AG08396 (cell line): ENCODE results near the gene GIPR.
"Not testable (repeated sequence)": the region's sequence is repeated elsewhere in the genome, so short reads cannot be mapped to it uniquely, and the experiment has no call there.

Source experiments
- DNase-seq: peaks from one replicate; pipeline ENCODE4 v3.0.0; 2012; ENCODE audit warnings: low spot score, mixed read lengths

The GIPR gene, protein sequence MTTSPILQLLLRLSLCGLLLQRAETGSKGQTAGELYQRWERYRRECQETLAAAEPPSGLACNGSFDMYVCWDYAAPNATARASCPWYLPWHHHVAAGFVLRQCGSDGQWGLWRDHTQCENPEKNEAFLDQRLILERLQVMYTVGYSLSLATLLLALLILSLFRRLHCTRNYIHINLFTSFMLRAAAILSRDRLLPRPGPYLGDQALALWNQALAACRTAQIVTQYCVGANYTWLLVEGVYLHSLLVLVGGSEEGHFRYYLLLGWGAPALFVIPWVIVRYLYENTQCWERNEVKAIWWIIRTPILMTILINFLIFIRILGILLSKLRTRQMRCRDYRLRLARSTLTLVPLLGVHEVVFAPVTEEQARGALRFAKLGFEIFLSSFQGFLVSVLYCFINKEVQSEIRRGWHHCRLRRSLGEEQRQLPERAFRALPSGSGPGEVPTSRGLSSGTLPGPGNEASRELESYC

DNA sequence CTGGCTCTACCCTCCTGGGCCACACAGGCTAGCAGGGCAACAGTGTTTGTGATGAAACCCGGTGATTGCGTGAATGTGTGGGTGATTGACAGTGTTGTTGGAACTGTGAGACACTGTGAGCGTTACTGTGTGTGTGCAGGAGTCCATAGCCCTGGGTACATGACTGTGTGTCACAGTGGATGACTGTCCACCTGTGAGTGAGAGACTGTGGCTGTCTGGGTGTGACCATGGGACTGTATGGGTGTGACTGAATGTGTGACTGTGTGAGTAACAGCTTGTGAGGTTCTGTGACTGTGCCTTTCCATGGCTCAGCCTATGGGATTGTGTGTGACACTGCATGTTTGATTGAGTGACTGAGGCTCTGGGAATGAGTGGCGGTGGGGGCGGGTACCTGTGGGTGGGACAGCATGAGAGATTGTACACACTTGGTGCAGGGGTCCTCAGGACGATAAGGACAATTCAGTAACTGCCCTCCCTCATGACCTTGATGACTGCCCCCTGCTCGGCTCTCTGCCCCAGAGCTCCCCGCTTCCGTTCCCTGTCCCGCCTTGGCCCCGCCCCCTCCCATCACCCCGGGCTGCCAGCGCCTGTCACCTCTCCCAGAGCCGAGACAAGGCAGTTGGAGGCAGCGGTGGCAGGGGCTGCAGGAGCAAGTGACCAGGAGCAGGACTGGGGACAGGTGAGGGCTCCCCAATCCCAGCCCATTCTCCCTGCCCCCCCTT is at the start of gene GIPR:
GIPR (plus strand) TSS at position 602 of the 722 bp plus-strand sequence. CDS start 1,300 bp downstream, outside the sequence.
- DNase-seq: peak; percentile 57

DNA sequence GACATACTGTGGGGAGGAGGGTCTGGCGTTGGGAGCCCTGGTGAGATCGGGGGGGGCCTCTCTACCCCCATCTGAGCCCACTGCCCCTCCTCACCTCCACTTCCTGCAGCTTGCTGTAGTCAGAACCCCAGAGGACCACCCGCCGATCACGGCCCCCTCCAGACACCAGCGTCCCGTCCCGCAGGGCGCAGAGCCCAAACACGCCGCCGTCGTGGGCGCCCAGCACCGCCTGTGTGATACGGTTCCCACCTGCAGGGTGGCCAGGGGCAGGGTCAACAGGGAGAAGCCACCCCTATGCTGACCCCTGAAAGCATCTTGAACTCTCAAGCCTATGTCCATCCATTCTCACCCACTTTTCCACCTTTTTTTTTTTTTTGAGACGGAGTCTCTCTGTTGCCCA is 46.6 kb upstream of the GIPR start:
- no peak for DNase-seq

DNA sequence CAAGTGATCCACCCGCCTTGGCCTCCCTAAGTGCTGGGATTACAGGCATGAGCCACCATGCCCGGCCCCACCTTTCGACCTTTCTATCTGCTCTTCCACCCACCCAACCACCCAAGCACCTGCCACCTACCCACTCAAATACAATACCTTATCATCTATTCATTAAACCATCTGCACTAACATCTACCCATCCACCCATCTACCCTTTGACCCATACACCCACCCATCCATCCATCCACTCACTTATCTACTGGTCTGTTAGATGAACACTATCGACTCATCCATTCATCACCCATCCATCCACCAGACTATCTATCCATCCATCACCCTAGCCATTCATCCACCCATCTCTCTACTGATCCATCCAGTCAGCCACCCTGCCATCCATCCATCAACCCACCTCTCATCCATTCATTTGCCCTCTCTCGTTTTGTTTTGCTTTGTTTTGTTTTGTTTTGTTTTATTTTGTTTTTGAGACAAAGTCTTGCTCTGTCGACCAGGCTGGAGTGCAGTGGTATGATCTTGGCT is 46.0 kb upstream of the GIPR start:
- no peak for DNase-seq

DNA sequence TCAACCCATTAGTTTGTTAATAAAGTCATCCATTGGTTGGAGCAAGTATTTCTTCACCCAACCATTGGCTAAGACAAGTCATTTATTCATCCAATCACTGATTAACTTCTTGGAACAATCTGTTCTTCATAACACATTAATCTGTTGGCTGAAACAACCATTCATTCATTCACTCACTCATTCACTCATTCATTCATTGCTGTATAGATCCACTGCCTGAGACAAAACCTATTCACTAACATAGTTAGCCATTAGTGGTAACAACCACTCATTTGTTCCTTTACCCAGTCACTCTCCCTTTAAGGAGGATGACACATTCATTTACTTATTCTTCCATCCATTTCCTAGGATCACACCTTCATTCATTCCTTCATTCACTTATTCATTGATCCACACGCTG is 44.0 kb upstream of the GIPR start:
- no peak for DNase-seq

DNA sequence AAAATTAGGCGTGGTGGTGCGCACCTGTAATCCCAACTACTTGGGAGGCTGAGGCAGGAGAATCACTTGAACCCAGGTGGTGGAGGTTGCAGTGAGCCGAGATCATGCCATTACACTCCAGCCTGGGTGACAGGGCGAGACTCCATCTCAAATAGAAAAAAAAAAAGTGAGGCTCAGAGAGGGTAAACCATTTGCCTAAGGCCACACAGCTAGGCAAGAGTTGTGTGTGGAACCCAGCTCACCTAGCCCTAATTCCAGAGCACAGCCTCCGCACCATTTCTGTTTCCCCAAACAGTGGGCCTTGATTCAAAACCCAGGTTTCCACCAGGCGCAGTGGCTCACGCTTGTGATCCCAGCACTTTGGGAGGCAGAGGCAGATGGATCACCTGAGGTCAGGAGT is 39.8 kb upstream of the GIPR start:
- DNase-seq: not testable (repeated sequence)

DNA sequence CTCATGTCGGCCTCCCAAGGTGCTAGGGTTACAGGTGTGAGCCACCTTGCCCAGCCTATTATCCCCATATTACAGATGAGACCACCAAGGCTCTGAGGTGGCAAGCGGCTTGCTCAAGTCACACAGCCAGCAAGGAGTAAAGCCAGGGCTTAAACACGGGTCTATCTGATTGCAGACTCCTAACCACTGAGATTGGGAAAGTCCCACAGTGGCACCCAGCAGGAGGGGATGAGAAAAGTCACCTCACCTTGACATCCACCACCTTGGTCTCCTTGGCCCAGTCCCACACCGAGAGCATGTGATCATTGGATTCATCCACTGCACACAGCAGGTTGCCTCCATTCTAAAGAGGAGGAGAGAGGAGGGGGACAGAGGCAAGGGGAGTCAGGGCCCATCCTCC is 38.3 kb upstream of the GIPR start:
- DNase-seq: no peak

DNA sequence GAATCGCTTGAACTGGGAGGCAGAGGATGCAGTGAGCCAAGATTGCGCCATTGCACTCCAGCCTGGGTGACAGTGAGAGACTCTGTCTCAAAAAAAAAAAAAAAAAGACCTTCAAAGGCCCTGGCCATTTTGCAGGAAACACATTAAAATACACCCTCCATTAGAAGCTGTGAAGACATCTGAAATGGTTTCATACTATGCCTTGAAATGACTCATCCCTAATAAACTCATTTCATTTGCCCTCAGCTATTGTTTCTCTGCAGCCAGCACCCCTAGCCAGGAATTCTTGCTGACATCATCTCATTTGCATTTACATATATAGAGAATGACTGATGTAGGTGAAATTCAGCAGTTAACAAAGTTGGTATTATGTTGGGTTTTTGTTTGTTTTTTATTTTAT is 37.6 kb upstream of the GIPR start:
- peak; percentile 82 for DNase-seq

DNA sequence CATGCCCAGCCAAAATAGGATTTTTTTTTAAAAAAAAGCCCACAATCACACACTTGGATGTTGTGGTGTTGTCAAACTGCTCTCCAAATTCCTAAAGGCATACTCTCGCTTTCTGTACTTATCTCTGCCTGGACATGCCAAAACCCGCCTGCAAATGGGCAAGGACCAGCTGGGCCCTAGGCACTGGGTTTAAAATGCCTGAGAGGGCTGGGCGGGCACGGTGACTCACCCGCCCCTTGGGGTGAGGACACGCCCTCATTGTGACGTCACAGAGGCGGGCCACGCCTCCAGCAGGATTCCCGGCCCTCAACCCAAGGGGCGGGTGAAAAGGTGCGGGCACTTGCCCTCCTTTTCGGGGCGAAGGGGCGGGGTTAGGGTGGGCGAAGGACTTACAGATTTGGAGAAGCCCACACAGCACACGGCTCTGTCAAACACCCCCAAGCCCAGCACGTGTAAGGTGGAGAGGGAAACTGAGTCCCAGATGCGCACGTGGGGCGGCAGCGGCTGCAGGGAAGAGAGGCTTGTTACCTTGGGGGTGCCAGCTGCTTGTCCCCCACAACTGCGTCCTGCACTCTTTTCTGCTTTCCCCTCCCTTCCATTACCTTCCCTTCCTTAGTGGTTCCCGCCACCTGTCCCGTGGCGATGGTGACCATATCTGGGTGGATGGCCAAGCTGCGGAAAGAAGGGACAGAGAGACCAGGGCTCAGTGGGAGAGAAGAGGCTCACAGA is 35.4 kb upstream of the GIPR start:
- peak; percentile 96 for DNase-seq

DNA sequence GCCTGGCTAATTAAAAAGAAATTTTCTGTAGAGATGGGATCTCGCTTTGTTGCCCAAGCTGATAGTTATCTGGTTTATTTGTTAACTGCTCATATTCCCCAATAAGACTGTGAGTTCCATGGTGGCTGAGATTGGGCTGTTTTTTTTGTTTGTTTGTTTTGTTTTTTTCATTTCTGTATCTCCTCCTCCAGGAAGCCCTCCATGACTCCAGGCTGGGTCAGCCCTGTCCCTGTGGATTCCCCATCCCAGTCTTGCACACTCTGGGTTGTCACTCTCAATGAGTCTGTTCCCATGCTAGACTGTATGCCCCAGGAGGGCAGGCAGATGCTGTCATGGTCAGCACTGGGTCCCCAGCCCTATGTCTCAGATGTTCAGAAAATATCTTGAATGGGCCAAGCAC is 31.7 kb upstream of the GIPR start:
- DNase-seq: no peak

DNA sequence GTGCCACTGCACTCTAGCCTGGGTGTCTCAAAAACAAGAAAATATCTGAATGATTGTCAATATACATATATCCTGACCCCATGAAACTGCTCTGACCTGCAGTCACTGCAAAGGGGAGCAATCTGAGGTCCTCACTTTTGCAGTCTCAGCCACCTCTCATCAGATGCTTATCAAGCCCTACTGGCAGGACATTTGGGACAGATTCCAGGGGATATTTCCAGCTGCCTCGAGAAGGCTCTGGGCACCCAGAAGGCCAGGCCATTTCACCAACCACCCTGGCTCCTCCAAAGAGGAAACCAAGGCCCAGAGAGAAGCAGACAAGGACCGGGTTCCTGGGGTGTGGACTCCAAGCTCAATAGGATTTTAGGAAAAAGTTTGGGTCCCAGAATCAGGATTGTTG is 31.1 kb upstream of the GIPR start:
- DNase-seq: no peak

DNA sequence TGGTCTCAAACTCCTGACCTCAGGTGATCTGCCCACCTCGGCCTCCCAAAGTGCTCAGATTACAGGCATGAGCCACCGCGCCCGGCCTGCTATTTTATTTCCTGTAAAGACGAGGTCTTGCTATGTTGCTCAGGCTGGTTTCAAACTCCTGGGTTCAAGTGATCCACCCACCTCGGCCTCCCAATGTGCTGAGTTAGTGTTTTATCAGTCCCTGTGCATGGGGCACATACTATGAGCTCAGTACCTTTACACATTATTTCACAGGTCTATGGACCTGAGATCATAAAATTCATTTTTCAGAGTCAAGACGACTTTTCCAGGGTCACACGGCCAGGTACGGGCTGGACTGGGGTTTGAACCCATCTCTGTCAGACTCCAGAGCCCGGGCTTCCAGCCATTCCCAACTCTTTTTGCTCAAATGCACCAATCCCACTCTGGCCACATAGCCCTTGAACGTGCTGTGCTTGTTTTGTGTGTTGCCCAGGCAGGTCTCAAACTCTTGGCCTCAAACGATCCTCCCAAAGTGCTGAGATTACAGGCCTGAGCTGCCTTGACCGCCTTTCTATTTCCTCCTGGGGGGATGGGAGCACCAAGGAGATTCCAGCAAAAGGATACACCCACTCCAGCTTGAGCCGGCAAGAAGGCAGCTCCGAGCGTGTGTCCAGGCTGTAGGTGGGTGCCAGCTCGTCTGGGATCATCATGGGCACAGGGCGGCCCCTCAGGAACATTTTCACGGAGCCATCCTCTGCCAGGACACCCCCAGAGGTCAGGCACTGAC is 29.9 kb upstream of the GIPR start:
- peak; percentile 69 for DNase-seq

DNA sequence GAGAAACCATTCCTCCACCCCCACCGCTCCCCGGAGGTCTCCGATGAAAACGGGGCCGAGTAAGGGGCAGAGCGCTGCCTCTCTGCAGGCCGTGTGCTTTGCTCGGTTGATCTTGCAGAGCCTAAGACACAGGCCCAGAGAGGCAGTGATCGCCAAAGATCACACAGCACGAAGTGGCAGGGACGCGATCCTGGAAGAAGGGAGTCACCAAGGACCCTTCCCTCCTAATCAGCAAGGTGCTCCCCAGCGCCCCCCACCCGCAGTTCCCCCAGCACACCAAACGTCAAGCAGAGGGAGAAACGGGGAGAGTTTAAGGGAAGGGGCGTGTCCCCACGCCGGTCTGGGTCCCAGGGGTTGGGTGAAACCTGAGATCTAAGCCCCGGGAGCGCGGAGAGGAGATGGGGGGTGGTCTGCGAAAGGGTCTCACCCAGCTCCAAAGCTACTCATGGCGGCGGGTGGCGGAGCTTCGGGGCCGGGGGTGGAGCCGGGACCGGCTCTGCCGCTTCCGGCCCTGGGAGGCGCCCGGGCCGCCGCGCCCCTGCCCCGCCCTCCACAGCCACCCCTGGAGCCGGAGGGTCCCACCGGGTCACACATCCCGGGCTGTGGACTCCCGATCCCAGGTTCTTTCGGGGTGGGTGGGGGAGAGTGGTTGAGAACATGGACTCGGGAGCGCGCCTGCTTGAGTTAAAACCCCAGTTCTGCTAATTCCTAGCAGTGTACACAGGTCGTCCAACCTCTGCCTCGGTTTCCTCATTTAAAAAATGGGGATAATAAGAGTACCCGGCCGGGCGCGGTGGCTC is 28.9 kb upstream of the GIPR start, which contains the start of gene EML2:
EML2 (minus strand) TSS at position 468 of the 800 bp plus-strand sequence; CDS start at position 447, 21 bp downstream.
- DNase-seq: peak; percentile 76

DNA sequence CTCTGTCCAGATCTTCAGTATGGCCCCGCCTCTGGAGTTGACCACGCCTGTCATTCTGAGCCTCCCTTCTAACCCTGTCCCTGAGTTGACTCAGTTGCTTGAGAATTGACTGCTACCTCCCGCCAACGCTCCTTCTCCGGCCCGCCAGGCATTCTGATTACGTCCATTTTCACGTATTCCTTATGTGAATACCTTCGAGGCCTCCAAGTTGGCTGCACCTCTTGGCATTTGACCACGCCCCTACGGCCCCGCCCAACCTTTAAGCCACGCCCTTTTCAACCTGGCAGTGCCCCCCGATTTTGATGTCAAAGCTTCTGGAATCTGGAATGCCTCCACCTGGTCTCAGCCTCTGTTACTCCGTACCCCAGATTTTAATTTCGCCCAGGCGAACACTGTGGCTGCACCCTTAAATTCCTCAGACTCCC is 27.2 kb upstream of the GIPR start:
- no peak for DNase-seq

DNA sequence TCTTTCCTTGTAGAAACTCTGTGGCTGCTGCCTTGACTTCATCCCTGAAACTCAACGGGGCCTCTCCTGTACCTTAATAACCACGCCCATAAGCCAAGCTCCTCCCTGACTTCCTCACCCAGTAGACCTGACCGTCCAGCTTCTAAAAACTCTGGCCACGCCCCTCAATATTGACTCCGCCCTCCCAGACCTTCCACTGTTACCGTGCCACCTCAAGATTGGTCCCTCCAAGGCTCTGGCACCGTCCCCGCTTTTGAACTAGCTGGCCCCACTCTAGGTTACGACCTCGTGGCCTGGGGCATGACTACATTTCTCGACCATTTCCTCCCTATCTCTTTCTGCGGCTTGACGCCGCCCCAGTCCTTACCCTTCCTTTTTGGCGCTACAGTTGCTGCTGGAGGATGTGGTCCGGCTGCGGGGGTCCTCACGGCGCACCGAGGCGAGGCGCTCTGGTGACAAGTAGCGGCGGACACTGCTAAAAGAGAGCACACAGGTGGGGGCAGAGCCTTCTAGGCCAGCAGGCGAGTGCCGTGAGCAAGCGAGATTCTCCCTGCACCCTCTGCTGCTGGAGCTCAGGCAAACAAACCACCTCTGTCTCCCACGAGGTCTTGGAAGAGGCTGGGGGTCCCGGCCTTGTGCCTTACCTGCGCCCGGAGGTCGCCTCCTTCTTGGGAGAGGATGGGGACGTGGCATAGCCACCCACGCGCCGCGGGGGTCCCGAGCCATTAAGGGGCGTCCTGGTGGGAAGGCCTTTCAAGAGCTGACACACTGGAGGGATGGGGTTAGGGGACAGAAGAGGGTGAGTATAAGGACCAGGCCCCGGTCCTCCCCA is 26.5 kb upstream of the GIPR start:
- peak; percentile 81 for DNase-seq

DNA sequence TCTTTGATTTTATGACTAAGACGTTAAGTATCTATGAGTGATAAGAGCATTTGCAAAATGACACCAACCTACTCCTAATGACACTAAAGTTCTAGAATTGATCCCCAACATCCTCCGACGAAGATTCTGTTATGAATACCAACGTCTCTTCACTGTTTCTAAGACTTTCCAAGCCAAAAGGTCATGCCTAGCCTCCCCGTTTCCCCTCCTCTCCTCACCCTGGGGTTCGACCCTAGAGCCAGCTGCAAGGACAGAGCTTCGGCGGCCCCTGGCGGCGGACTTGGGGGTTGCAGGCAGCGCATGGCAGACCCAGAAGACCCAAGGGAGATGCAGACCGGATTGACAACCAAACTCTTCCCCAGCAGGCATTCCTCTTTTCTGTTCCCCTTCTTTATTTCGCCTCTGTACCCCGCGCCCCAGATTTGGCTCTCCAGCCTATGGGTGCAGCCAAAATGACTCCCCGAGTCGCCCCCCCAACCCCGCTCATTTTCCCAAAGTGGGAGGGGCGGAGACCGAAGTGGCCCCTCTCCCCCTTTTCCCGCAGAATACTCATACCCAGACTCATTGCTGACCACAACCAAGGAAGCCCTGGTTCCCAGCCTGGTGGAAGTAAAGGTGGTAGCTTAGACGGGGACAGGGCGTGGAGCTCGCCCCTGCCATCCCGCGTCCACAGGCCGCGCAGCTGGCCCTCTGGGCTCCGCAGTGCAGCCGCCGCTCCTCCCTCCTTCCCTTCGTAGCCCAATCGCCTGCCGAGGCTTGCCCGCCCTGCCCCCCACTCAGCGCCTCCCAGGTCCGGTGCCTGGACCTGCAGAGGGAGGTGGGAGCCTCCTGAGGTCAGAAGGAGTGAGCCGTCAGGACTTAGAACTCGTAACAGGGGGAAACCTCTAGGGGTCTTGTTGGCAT is 24.7 kb upstream of the GIPR start:
- DNase-seq: peak; percentile 86

DNA sequence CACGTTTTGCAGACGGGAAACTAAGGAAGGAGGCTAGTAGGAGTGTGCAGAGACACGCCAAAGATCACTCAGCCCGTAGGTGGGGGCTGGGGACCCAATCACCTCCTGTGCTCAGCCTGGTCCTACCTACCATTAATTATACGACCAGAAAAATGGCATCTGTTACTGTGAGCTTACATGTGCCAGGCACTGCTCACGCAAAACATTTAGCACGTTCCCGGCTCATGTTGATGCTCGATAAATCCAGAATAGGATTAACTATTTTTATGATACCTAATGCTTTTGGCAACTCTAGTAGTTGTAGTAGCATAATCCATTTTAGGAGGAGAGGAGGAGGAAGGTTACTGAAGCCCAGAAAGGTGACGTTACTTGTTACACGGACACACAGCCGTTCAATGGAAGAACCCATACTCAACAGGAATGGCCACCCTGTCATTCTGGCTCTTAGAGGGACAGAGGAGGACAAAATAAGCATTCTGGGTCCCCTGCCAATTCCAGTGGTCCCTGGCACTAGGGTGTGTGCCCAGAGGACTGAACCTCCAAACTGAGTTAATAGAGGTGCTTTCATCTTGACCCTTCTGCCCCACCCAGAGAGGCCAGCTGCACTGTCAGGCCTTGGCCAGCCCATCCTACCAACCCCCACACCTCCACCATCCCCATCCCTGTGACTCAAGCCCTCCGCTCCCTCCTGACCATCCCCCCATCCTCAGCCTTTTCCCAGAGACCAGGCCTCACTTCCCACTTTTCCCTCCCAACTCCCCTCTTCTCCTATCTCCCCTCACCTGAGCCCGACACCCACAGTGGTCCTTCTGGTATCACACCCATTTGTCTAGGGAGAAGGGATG is 23.9 kb upstream of the GIPR start:
- DNase-seq: no peak

DNA sequence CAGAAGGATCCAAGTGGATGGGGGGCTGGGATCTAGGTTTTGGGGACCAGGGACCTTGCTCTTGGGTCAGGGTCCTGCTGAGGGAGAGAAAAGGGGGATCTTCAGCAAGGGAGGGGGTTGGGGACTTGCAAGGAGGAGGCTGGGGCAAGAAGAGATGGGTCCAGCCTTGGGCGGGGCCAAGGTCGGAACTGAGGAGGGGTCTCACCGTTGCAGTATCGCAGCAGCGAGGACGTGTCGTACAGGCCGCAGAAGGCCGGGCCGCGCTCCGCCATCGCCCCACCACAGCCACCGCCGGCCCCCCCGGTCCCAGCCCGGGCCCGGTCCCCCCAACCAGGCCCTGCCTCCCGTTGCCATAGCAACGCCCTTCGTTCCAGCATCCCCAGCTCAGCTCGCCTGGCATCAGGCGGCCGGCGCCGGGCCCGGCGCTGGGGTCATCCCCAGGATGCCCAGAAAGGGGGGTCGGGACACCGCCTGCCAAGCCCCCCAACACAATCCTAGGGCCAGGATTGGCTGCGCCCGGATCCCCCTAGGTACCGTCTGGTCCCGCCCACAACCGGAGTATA is 22.9 kb upstream of the GIPR start:
- no peak for DNase-seq
